Stimulated activated CD4-positive, alpha-beta T cell treated with anti-CD3 and anti-CD28 coated beads, TNF-alpha, amount 100 ng/mL, for 24 hours (primary cell): ENCODE measurements around the gene UQCR11.

ENCODE experiments used
- DNase-seq, 3 experiments: peaks; one replicate each; pipeline ENCODE4 v3.0.0-alpha.2; 2020; ENCODE audit warnings: low read depth in 3 of 3

UQCR11 gene

GRCh38 chr19:1591421-1592023 is 13.7 kb downstream of the UQCR11 start:
- no peak for DNase-seq

GRCh38 chr19:1590641-1591397 is 14.4 kb downstream of the UQCR11 start:
- DNase-seq = peak in 1 of 3 experiments; percentile 35

- no peak for DNase-seq
Observed at GRCh38 chr19:1587872-1588271, 17.4 kb downstream of the UQCR11 start.

GRCh38 chr19:1585243-1585580 is 20.1 kb downstream of the UQCR11 start:
- no peak for DNase-seq

GRCh38 chr19:1584500-1585242 is 20.6 kb downstream of the UQCR11 start:
- no peak for DNase-seq

- DNase-seq = no peak
Observed at GRCh38 chr19:1582201-1582600, 23.1 kb downstream of the UQCR11 start.

GRCh38 chr19:1580957-1581356 is 24.3 kb downstream of the UQCR11 start:
- no peak for DNase-seq

GRCh38 chr19:1580382-1580781 is 24.9 kb downstream of the UQCR11 start:
- DNase-seq = no peak

GRCh38 chr19:1579222-1579621 is 26.0 kb downstream of the UQCR11 start:
- no peak for DNase-seq

- no peak for DNase-seq
Observed at GRCh38 chr19:1577929-1578618, 27.2 kb downstream of the UQCR11 start.

- no peak for DNase-seq
Observed at GRCh38 chr19:1577090-1577928, 28.0 kb downstream of the UQCR11 start.

- DNase-seq = no peak
Observed at GRCh38 chr19:1576242-1577089, 28.8 kb downstream of the UQCR11 start.

GRCh38 chr19:1575323-1576241 is 29.7 kb downstream of the UQCR11 start:
- no peak for DNase-seq

- no peak for DNase-seq
Observed at GRCh38 chr19:1574354-1575136, 30.7 kb downstream of the UQCR11 start.

GRCh38 chr19:1572795-1573194 is 32.5 kb downstream of the UQCR11 start:
- no peak for DNase-seq

GRCh38 chr19:1571358-1571757 is 33.9 kb downstream of the UQCR11 start:
- DNase-seq = no peak

GRCh38 chr19:1570836-1571235 is 34.4 kb downstream of the UQCR11 start:
- DNase-seq = no peak

- DNase-seq = no peak
Observed at GRCh38 chr19:1569997-1570396, 35.3 kb downstream of the UQCR11 start.
